ENCODE data around the gene ITGA3. TPM values are rescaled to one million over a fixed set of nuclear protein-coding genes. Genes with fewer than 3 reads are reported as not detected.

The ITGA3 gene
- total RNA-seq, 1 donor from 2014 or later, result 341 TPM

- DNase-seq (ENCODE audit: extremely low read depth, low read depth, low spot score), result no peak
Observed at GRCh38 chr17:50090971-50091917, 35.3 kb downstream of the ITGA3 start.

- DNase-seq (ENCODE audit: extremely low read depth, low read depth, low spot score), result no peak
Observed at GRCh38 chr17:50091918-50092285, 36.0 kb downstream of the ITGA3 start.

GRCh38 chr17:50093246-50093645, 37.3 kb downstream of the ITGA3 start:
- DNase-seq (ENCODE audit: extremely low read depth, low read depth, low spot score), result no peak

- no peak for DNase-seq (ENCODE audit: extremely low read depth, low read depth, low spot score)
Observed at GRCh38 chr17:50093807-50094206, 37.9 kb downstream of the ITGA3 start.

- peak; percentile 80 for DNase-seq (ENCODE audit: extremely low read depth, low read depth, low spot score)
Observed at GRCh38 chr17:50094243-50094752, 38.4 kb downstream of the ITGA3 start.

- DNase-seq (ENCODE audit: extremely low read depth, low read depth, low spot score), result peak; percentile 44
Observed at GRCh38 chr17:50094753-50095619, 39.1 kb downstream of the ITGA3 start, which contains the start of gene PDK2. Gene PDK2 (plus strand): TSS chr17:50095351. CDS start chr17:50095436, 85 bp downstream.

- DNase-seq (ENCODE audit: extremely low read depth, low read depth, low spot score), result no peak
Observed at GRCh38 chr17:50095626-50096037, 39.7 kb downstream of the ITGA3 start.

- DNase-seq (ENCODE audit: extremely low read depth, low read depth, low spot score), result no peak
Observed at GRCh38 chr17:50096092-50096491, 40.2 kb downstream of the ITGA3 start.

- no peak for DNase-seq (ENCODE audit: extremely low read depth, low read depth, low spot score)
Observed at GRCh38 chr17:50096758-50097157, 40.8 kb downstream of the ITGA3 start.

GRCh38 chr17:50097455-50097854, 41.5 kb downstream of the ITGA3 start:
- DNase-seq (ENCODE audit: extremely low read depth, low read depth, low spot score), result no peak

- DNase-seq (ENCODE audit: extremely low read depth, low read depth, low spot score), result no peak
Observed at GRCh38 chr17:50097926-50098325, 42.0 kb downstream of the ITGA3 start.

- no peak for DNase-seq (ENCODE audit: extremely low read depth, low read depth, low spot score)
Observed at GRCh38 chr17:50098583-50098982, 42.7 kb downstream of the ITGA3 start.

- DNase-seq (ENCODE audit: extremely low read depth, low read depth, low spot score), result no peak
Observed at GRCh38 chr17:50099003-50099402, 43.1 kb downstream of the ITGA3 start.

- no peak for DNase-seq (ENCODE audit: extremely low read depth, low read depth, low spot score)
Observed at GRCh38 chr17:50100480-50100883, 44.6 kb downstream of the ITGA3 start.

- DNase-seq (ENCODE audit: extremely low read depth, low read depth, low spot score), result no peak
Observed at GRCh38 chr17:50100921-50101345, 45.0 kb downstream of the ITGA3 start.

GRCh38 chr17:50101346-50102163, 45.6 kb downstream of the ITGA3 start:
- DNase-seq (ENCODE audit: extremely low read depth, low read depth, low spot score), result no peak

GRCh38 chr17:50102164-50102991, 46.5 kb downstream of the ITGA3 start:
- DNase-seq (ENCODE audit: extremely low read depth, low read depth, low spot score), result no peak

GRCh38 chr17:50103252-50103651, 47.3 kb downstream of the ITGA3 start:
- no peak for DNase-seq (ENCODE audit: extremely low read depth, low read depth, low spot score)

GRCh38 chr17:50103941-50104340, 48.0 kb downstream of the ITGA3 start:
- DNase-seq (ENCODE audit: extremely low read depth, low read depth, low spot score), result no peak
